HCT116 (cell line): ENCODE data around the gene SMC1B. TPM values are rescaled to one million over a fixed set of nuclear protein-coding genes. Genes with fewer than 3 reads are reported as not detected.

Experiments used
- ATAC-seq: fragments of 200-7000 bp; cut with Tn5 transposase; 2 replicates; pipeline ENCODE4 v1.9.1; 2020; ENCODE audit warnings: mild to moderate bottlenecking, moderate library complexity
- BruUV-seq: library from RNA; stranded (reverse); fragments of 400-500 nt; replicated peaks from 2 replicates; lab custom pipeline; 2021; lab: Mats Ljungman, UMichigan
- CTCF ChIA-PET: fragments of 300-600 bp; sonication (Branson Sonifier 250); formaldehyde crosslinking; loops from one replicate; lab custom pipeline; 2021; ENCODE audit warnings: antibody characterized with exemption; lab: Charles Lee
- POLR2A ChIA-PET: fragments of 300-600, 350-600 bp; sonication (Branson Sonifier 250); formaldehyde crosslinking; loops from one replicate; lab custom pipeline; 2021; ENCODE audit warnings: antibody characterized with exemption; lab: Charles Lee
- RAD21 ChIA-PET, 2 experiments: fragments of 300-600 bp; sonication (Branson Sonifier 250); formaldehyde crosslinking; loops; one replicate each; lab custom pipeline; 2023; ENCODE audit warnings: low total read pairs in 2 of 2; ENCODE audit not compliant: uncharacterized antibody in 2 of 2, unreplicated experiment in 2 of 2, low non-redundant PET in 1 of 2; lab: Charles Lee
- DNase-seq: peaks from one replicate; pipeline ENCODE4 v3.0.0-alpha.2; 2010; ENCODE audit warnings: low read depth, low spot score
- H2AFZ ChIP-seq: fragments of 200-600 bp; shearing (Covaris generic), sonication (generic); 2 replicates; pipeline ENCODE4 v1.6.1; 2017; ENCODE audit warnings: low read depth, mixed run types, mixed read lengths, antibody characterized with exemption, low read length; ENCODE audit not compliant: poor library complexity, severe bottlenecking
- H3K27ac ChIP-seq: 2 replicates; pipeline ENCODE4 v1.5.1; 2012; ENCODE audit warnings: low read depth, low read length
- H3K27me3 ChIP-seq: fragments of 200-600 bp; sonication (generic); 2 replicates; pipeline ENCODE4 v1.6.1; 2016; ENCODE audit warnings: mixed run types, low read length, mixed read lengths; ENCODE audit not compliant: insufficient read depth
- H3K36me3 ChIP-seq, 2 experiments: fragments of 200-500 bp in 1 of 2; fragments of 200-600 bp in 1 of 2; sonication (Bioruptor generic) in 1 of 2; sonication (generic) in 1 of 2; 2 replicates each; pipeline versions ENCODE4 v1.5.1 to v1.6.1; 2014 to 2016; ENCODE audit warnings: low read length in 2 of 2, inconsistent platforms in 1 of 2, mixed read lengths in 1 of 2, mixed run types in 1 of 2; ENCODE audit not compliant: insufficient read depth in 2 of 2, control insufficient read depth in 1 of 2
- H3K4me1 ChIP-seq, 2 experiments: fragments of 200-600 bp in 1 of 2; sonication (generic) in 1 of 2; 2 replicates each; pipeline versions ENCODE4 v1.5.1 to v1.6.1; 2012 to 2017; ENCODE audit warnings: low read length in 2 of 2, inconsistent platforms in 1 of 2, mild to moderate bottlenecking in 1 of 2, mixed read lengths in 1 of 2, mixed run types in 1 of 2, moderate library complexity in 1 of 2; ENCODE audit not compliant: insufficient read depth in 2 of 2, control insufficient read depth in 1 of 2
- H3K4me2 ChIP-seq: fragments of 200-600 bp; sonication (generic); 2 replicates; pipeline ENCODE4 v1.6.1; 2017; ENCODE audit warnings: mixed run types, low read length, mixed read lengths
- H3K4me3 ChIP-seq, 2 experiments: fragments of 200-600 bp in 1 of 2; sonication (generic) in 1 of 2; replicated peaks in 1 of 2; 2 replicates each; pipeline ENCODE4 v1.5.1; 2011 to 2016; ENCODE audit warnings: low read length in 2 of 2, control low read depth in 1 of 2, low read depth in 1 of 2, mild to moderate bottlenecking in 1 of 2, mixed read lengths in 1 of 2, mixed run types in 1 of 2
- H3K79me2 ChIP-seq: fragments of 200-600 bp; sonication (generic); 2 replicates; pipeline ENCODE4 v1.6.1; 2017; ENCODE audit warnings: mild to moderate bottlenecking, mixed run types, low read length, moderate library complexity, mixed read lengths; ENCODE audit not compliant: insufficient read depth
- H3K9ac ChIP-seq: fragments of 200-600 bp; sonication (generic); 2 replicates; pipeline ENCODE4 v1.6.1; 2016; ENCODE audit warnings: low read length, mixed read lengths
- H3K9me2 ChIP-seq: fragments of 200-600 bp; sonication (generic), shearing (Covaris generic); 2 replicates; pipeline ENCODE4 v1.6.1; 2017; ENCODE audit warnings: mixed run types, mild to moderate bottlenecking, moderate library complexity; ENCODE audit not compliant: insufficient read depth
- H3K9me3 ChIP-seq, 2 experiments: fragments of 200-500 bp in 1 of 2; fragments of 200-600 bp in 1 of 2; sonication (Bioruptor generic) in 1 of 2; sonication (generic) in 1 of 2; 2 replicates each; pipeline ENCODE4 v1.6.1; 2014 to 2017; ENCODE audit warnings: low read length in 2 of 2, mixed read lengths in 2 of 2, inconsistent platforms in 1 of 2, low read depth in 1 of 2, mild to moderate bottlenecking in 1 of 2, mixed run types in 1 of 2, moderate library complexity in 1 of 2; ENCODE audit not compliant: control insufficient read depth in 1 of 2, insufficient read depth in 1 of 2
- H4K20me1 ChIP-seq: fragments of 200-600 bp; sonication (generic), shearing (Covaris generic); 2 replicates; pipeline ENCODE4 v1.6.1; 2017; ENCODE audit warnings: mixed run types, mild to moderate bottlenecking, moderate library complexity; ENCODE audit not compliant: insufficient read depth
- ATF3 ChIP-seq: IDR thresholded peaks from 2 replicates; pipeline ENCODE4 v1.6.1; 2012
- EGR1 ChIP-seq: IDR thresholded peaks from 2 replicates; pipeline ENCODE4 v1.6.1; 2012; ENCODE audit warnings: low read depth
- EZH2 ChIP-seq: fragments of 200-600 bp; sonication (generic); IDR thresholded peaks from 2 replicates; pipeline ENCODE4 v1.6.1; 2017; ENCODE audit warnings: antibody characterized with exemption, mixed run types
- EZH2phosphoT487 ChIP-seq: fragments of 200-600 bp; IDR thresholded peaks from 2 replicates; pipeline ENCODE4 v1.6.1; 2018; ENCODE audit warnings: antibody characterized with exemption, borderline replicate concordance
- JUND ChIP-seq: IDR thresholded peaks from 2 replicates; pipeline ENCODE4 v1.6.1; 2012
- MAX ChIP-seq: IDR thresholded peaks from 2 replicates; pipeline ENCODE4 v1.6.1; 2012
- POLR2A ChIP-seq: IDR thresholded peaks from 2 replicates; pipeline ENCODE4 v1.7.0; 2011; ENCODE audit warnings: borderline replicate concordance; ENCODE audit not compliant: insufficient read depth, insufficient read length; ENCODE audit errors: extremely low read depth
- POLR2AphosphoS5 ChIP-seq: IDR thresholded peaks from 2 replicates; pipeline ENCODE4 v1.6.1; 2011; ENCODE audit warnings: mild to moderate bottlenecking, low read depth, low read length, moderate library complexity
- SRF ChIP-seq: IDR thresholded peaks from 2 replicates; pipeline ENCODE4 v1.6.1; 2012; ENCODE audit warnings: low read depth
- TCF7L2 ChIP-seq: IDR thresholded peaks from 2 replicates; pipeline ENCODE4 v1.7.0; 2011; ENCODE audit warnings: borderline replicate concordance, inconsistent platforms; ENCODE audit not compliant: insufficient read depth, insufficient read length; ENCODE audit errors: extremely low read depth
- YY1 ChIP-seq: IDR thresholded peaks from 2 replicates; pipeline ENCODE4 v1.6.1; 2011; ENCODE audit warnings: low read length, low read depth, moderate library complexity, mild to moderate bottlenecking; ENCODE audit not compliant: insufficient replicate concordance; ENCODE audit errors: extremely low read depth
- ZFX ChIP-seq: fragments of 450-650 bp; IDR thresholded peaks from 2 replicates; pipeline ENCODE4 v1.6.1; 2017
- intact Hi-C: fragments of 100-400 bp; cut with micrococcal nuclease; formaldehyde crosslinking; loops from 2 replicates; pipeline ENCODE4 v1.10.0; 2022
- total RNA-seq: library from RNA; stranded (reverse); gene quantifications from one replicate; pipeline ENCODE4 v1.2.1, GENCODE V29; 2021; ENCODE audit not compliant: unreplicated experiment
- TF ChIP-seq, protein P1 (sequence below): IDR thresholded peaks from 2 replicates; pipeline ENCODE4 v1.6.1; 2011; ENCODE audit warnings: mild to moderate bottlenecking, low read length, moderate library complexity; ENCODE audit not compliant: insufficient replicate concordance; ENCODE audit errors: extremely low read depth

Gene SMC1B
- total RNA-seq, 1 experiment from 2014 or later: not detected

DNA sequence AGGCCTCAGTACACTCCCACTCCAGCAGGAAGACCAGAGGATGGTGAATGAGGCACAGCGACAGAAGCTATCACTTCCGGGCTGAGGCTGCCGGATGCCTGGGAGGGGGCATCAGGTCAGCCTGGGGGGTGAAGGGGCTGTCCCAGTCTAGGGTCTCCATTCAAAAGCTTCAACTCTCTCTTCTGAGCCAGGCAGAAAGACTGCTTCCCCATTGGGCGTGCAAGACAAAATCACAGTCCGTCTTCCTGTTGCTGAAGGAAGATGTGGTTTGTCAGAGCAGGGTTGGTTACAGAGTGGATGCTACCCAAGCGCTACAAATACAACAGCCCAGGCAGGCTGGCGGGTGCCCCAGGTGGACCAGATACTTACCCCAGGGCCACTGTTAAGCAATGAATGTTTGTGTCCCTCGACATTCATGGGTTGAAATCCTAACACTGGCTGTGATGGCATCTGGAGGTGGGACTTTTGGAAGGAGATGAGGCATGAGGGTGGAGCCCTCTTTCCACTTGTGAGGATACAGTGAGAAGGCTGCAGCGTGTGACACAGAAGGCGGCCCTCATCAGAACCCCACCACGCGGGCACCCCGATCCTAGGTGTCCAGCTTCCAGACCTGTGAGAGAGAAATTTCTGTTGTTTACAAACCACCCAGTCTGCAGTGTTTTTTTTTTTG, 116.6 kb downstream of the SMC1B start:
- no peaks in the 10 kb centered on the region for H3K27me3 ChIP-seq
- H3K4me3 ChIP-seq: no peak overlapping the region
- no peaks in the 10 kb centered on the region for H3K9me2 ChIP-seq
- ATAC-seq (no peak), DNase-seq (no peak)
- BruUV-seq: no TSS peak
- H3K4me1 ChIP-seq: peaks cover 0 to 5% of the 10 kb centered on the region in 2 experiments; a peak in 1 of 4 replicates
- no peaks in the 10 kb centered on the region for H4K20me1 ChIP-seq
- H3K27ac ChIP-seq: no peak overlapping the region
- no peak overlapping the region for H3K4me2 ChIP-seq
- no peak overlapping the region for H3K9ac ChIP-seq
- TF ChIP-seq ZFX: no peak
- TF ChIP-seq MAX: no peak
- no peak for TF ChIP-seq EZH2phosphoT487
- TF ChIP-seq EZH2: no peak
- no peak for TF ChIP-seq POLR2AphosphoS5
- ChIA-PET CTCF (no interaction called here), POLR2A (no interaction called here), RAD21 (no interaction called here)
- H3K9me3 ChIP-seq: no peaks in the 10 kb centered on the region
- intact Hi-C loops: no loop called here
- H3K79me2 ChIP-seq: no peaks in the 10 kb centered on the region
- no peak overlapping the region for H2AFZ ChIP-seq
- no peaks in the 10 kb centered on the region for H3K36me3 ChIP-seq

- intact Hi-C loops: no loop called here
- no peak for TF ChIP-seq JUND
- no peak for TF ChIP-seq ATF3
- TF ChIP-seq POLR2A: no peak
- TF ChIP-seq, protein P1, sequence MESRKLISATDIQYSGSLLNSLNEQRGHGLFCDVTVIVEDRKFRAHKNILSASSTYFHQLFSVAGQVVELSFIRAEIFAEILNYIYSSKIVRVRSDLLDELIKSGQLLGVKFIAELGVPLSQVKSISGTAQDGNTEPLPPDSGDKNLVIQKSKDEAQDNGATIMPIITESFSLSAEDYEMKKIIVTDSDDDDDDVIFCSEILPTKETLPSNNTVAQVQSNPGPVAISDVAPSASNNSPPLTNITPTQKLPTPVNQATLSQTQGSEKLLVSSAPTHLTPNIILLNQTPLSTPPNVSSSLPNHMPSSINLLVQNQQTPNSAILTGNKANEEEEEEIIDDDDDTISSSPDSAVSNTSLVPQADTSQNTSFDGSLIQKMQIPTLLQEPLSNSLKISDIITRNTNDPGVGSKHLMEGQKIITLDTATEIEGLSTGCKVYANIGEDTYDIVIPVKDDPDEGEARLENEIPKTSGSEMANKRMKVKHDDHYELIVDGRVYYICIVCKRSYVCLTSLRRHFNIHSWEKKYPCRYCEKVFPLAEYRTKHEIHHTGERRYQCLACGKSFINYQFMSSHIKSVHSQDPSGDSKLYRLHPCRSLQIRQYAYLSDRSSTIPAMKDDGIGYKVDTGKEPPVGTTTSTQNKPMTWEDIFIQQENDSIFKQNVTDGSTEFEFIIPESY: no peak
- no peak for TF ChIP-seq EGR1
- no peak for TF ChIP-seq EZH2
- no peak for TF ChIP-seq TCF7L2
- TF ChIP-seq YY1: no peak
- TF ChIP-seq SRF: no peak
- TF ChIP-seq ZFX: no peak
- TF ChIP-seq MAX: no peak
- Histone ChIP-seq H3K4me2 (no peak overlapping the region), H3K9ac (no peak overlapping the region), H3K9me3 (no peaks in the 10 kb centered on the region), H3K27ac (no peak overlapping the region), H3K36me3 (no peaks in the 10 kb centered on the region), H3K9me2 (no peaks in the 10 kb centered on the region), H2AFZ (no peak overlapping the region), H4K20me1 (no peaks in the 10 kb centered on the region), H3K79me2 (no peaks in the 10 kb centered on the region), H3K4me3 (no peak overlapping the region), H3K27me3 (no peaks in the 10 kb centered on the region), H3K4me1 (peaks cover 4 to 15% of the 10 kb centered on the region in 2 experiments; a peak in 3 of 4 replicates)
- POLR2A ChIA-PET: no interaction called here
- DNase-seq (no peak), ATAC-seq (no peak)
- BruUV-seq: no TSS peak
- CTCF ChIA-PET: no interaction called here
- RAD21 ChIA-PET: no interaction called here
These were observed 117.9 kb downstream of the SMC1B start for GRCh38 chr22:45295492-45295891.
